ENCODE measurements around the gene SRBD1. TPM values are rescaled to one million over a fixed set of nuclear protein-coding genes. Genes with fewer than 3 reads are reported as not detected.

SRBD1 gene
- total and polyA plus RNA-seq, 2 of the 8 experiments (the other 6 are each of a cell fraction or from before 2014, with no cell fraction given), result 4.6 to 20.0 TPM

GRCh38 chr2:45339253-45339652 lies 271.8 kb downstream of the SRBD1 start (continued):
- no peak for TF ChIP-seq TCF12 (IDR thresholded peaks at IDR 0.05; ENCODE audit: low read depth, low read length)
- no peak for TF ChIP-seq CHD7 (IDR thresholded peaks at IDR 0.05; ENCODE audit: insufficient replicate concordance, low read length)
- TF ChIP-seq E2F6 (IDR thresholded peaks at IDR 0.05), result no peak
- no peak for TF ChIP-seq ATF2 (IDR thresholded peaks at IDR 0.05; ENCODE audit: low read length)
- TF ChIP-seq JUN (IDR thresholded peaks at IDR 0.05; ENCODE audit: low read depth, low read length), result no peak
- TF ChIP-seq TAF7 (optimal IDR thresholded peaks at IDR 0.05; ENCODE audit: borderline replicate concordance, low read depth, low read length), result no peak

All from H1 (cell line).